HCT116 (cell line): ENCODE data around the gene CCDC89. TPM values are rescaled to one million over a fixed set of nuclear protein-coding genes. Genes with fewer than 3 reads are reported as not detected.

Experiments used
- ATAC-seq: fragments of 200-7000 bp; cut with Tn5 transposase; 2 replicates; pipeline ENCODE4 v1.9.1; 2020; ENCODE audit warnings: mild to moderate bottlenecking, moderate library complexity
- BruUV-seq: library from RNA; stranded (reverse); fragments of 400-500 nt; replicated peaks from 2 replicates; lab custom pipeline; 2021; lab: Mats Ljungman, UMichigan
- CTCF ChIA-PET: fragments of 300-600 bp; sonication (Branson Sonifier 250); formaldehyde crosslinking; loops from one replicate; lab custom pipeline; 2021; ENCODE audit warnings: antibody characterized with exemption; lab: Charles Lee
- POLR2A ChIA-PET: fragments of 300-600, 350-600 bp; sonication (Branson Sonifier 250); formaldehyde crosslinking; loops from one replicate; lab custom pipeline; 2021; ENCODE audit warnings: antibody characterized with exemption; lab: Charles Lee
- RAD21 ChIA-PET, 2 experiments: fragments of 300-600 bp; sonication (Branson Sonifier 250); formaldehyde crosslinking; loops; one replicate each; lab custom pipeline; 2023; ENCODE audit warnings: low total read pairs in 2 of 2; ENCODE audit not compliant: uncharacterized antibody in 2 of 2, unreplicated experiment in 2 of 2, low non-redundant PET in 1 of 2; lab: Charles Lee
- DNase-seq: peaks from one replicate; pipeline ENCODE4 v3.0.0-alpha.2; 2010; ENCODE audit warnings: low read depth, low spot score
- H2AFZ ChIP-seq: fragments of 200-600 bp; shearing (Covaris generic), sonication (generic); 2 replicates; pipeline ENCODE4 v1.6.1; 2017; ENCODE audit warnings: low read depth, mixed run types, mixed read lengths, antibody characterized with exemption, low read length; ENCODE audit not compliant: poor library complexity, severe bottlenecking
- H3K27ac ChIP-seq: 2 replicates; pipeline ENCODE4 v1.5.1; 2012; ENCODE audit warnings: low read depth, low read length
- H3K27me3 ChIP-seq: fragments of 200-600 bp; sonication (generic); 2 replicates; pipeline ENCODE4 v1.6.1; 2016; ENCODE audit warnings: mixed run types, low read length, mixed read lengths; ENCODE audit not compliant: insufficient read depth
- H3K36me3 ChIP-seq, 2 experiments: fragments of 200-500 bp in 1 of 2; fragments of 200-600 bp in 1 of 2; sonication (Bioruptor generic) in 1 of 2; sonication (generic) in 1 of 2; 2 replicates each; pipeline versions ENCODE4 v1.5.1 to v1.6.1; 2014 to 2016; ENCODE audit warnings: low read length in 2 of 2, inconsistent platforms in 1 of 2, mixed read lengths in 1 of 2, mixed run types in 1 of 2; ENCODE audit not compliant: insufficient read depth in 2 of 2, control insufficient read depth in 1 of 2
- H3K4me1 ChIP-seq, 2 experiments: fragments of 200-600 bp in 1 of 2; sonication (generic) in 1 of 2; 2 replicates each; pipeline versions ENCODE4 v1.5.1 to v1.6.1; 2012 to 2017; ENCODE audit warnings: low read length in 2 of 2, inconsistent platforms in 1 of 2, mild to moderate bottlenecking in 1 of 2, mixed read lengths in 1 of 2, mixed run types in 1 of 2, moderate library complexity in 1 of 2; ENCODE audit not compliant: insufficient read depth in 2 of 2, control insufficient read depth in 1 of 2
- H3K4me2 ChIP-seq: fragments of 200-600 bp; sonication (generic); 2 replicates; pipeline ENCODE4 v1.6.1; 2017; ENCODE audit warnings: mixed run types, low read length, mixed read lengths
- H3K4me3 ChIP-seq, 2 experiments: fragments of 200-600 bp in 1 of 2; sonication (generic) in 1 of 2; replicated peaks in 1 of 2; 2 replicates each; pipeline ENCODE4 v1.5.1; 2011 to 2016; ENCODE audit warnings: low read length in 2 of 2, control low read depth in 1 of 2, low read depth in 1 of 2, mild to moderate bottlenecking in 1 of 2, mixed read lengths in 1 of 2, mixed run types in 1 of 2
- H3K79me2 ChIP-seq: fragments of 200-600 bp; sonication (generic); 2 replicates; pipeline ENCODE4 v1.6.1; 2017; ENCODE audit warnings: mild to moderate bottlenecking, mixed run types, low read length, moderate library complexity, mixed read lengths; ENCODE audit not compliant: insufficient read depth
- H3K9ac ChIP-seq: fragments of 200-600 bp; sonication (generic); 2 replicates; pipeline ENCODE4 v1.6.1; 2016; ENCODE audit warnings: low read length, mixed read lengths
- H3K9me2 ChIP-seq: fragments of 200-600 bp; sonication (generic), shearing (Covaris generic); 2 replicates; pipeline ENCODE4 v1.6.1; 2017; ENCODE audit warnings: mixed run types, mild to moderate bottlenecking, moderate library complexity; ENCODE audit not compliant: insufficient read depth
- H3K9me3 ChIP-seq, 2 experiments: fragments of 200-500 bp in 1 of 2; fragments of 200-600 bp in 1 of 2; sonication (Bioruptor generic) in 1 of 2; sonication (generic) in 1 of 2; 2 replicates each; pipeline ENCODE4 v1.6.1; 2014 to 2017; ENCODE audit warnings: low read length in 2 of 2, mixed read lengths in 2 of 2, inconsistent platforms in 1 of 2, low read depth in 1 of 2, mild to moderate bottlenecking in 1 of 2, mixed run types in 1 of 2, moderate library complexity in 1 of 2; ENCODE audit not compliant: control insufficient read depth in 1 of 2, insufficient read depth in 1 of 2
- H4K20me1 ChIP-seq: fragments of 200-600 bp; sonication (generic), shearing (Covaris generic); 2 replicates; pipeline ENCODE4 v1.6.1; 2017; ENCODE audit warnings: mixed run types, mild to moderate bottlenecking, moderate library complexity; ENCODE audit not compliant: insufficient read depth
- CBX3 ChIP-seq: IDR thresholded peaks from 2 replicates; pipeline ENCODE4 v1.6.1; 2012; ENCODE audit warnings: low read depth
- CEBPB ChIP-seq: IDR thresholded peaks from 2 replicates; pipeline ENCODE4 v1.6.1; 2012; ENCODE audit warnings: low read depth
- ELF1 ChIP-seq: IDR thresholded peaks from 2 replicates; pipeline ENCODE4 v1.6.1; 2012; ENCODE audit warnings: low read depth, borderline replicate concordance
- EZH2 ChIP-seq: fragments of 200-600 bp; sonication (generic); IDR thresholded peaks from 2 replicates; pipeline ENCODE4 v1.6.1; 2017; ENCODE audit warnings: antibody characterized with exemption, mixed run types
- EZH2phosphoT487 ChIP-seq: fragments of 200-600 bp; IDR thresholded peaks from 2 replicates; pipeline ENCODE4 v1.6.1; 2018; ENCODE audit warnings: antibody characterized with exemption, borderline replicate concordance
- JUND ChIP-seq: IDR thresholded peaks from 2 replicates; pipeline ENCODE4 v1.6.1; 2012
- POLR2A ChIP-seq: IDR thresholded peaks from 2 replicates; pipeline ENCODE4 v1.7.0; 2011; ENCODE audit warnings: borderline replicate concordance; ENCODE audit not compliant: insufficient read depth, insufficient read length; ENCODE audit errors: extremely low read depth
- POLR2AphosphoS5 ChIP-seq: IDR thresholded peaks from 2 replicates; pipeline ENCODE4 v1.6.1; 2011; ENCODE audit warnings: mild to moderate bottlenecking, low read depth, low read length, moderate library complexity
- RAD21 ChIP-seq: IDR thresholded peaks from 2 replicates; pipeline ENCODE4 v1.6.1; 2012; ENCODE audit warnings: low read depth, mild to moderate bottlenecking
- SIN3A ChIP-seq: IDR thresholded peaks from 2 replicates; pipeline ENCODE4 v1.6.1; 2012; ENCODE audit warnings: low read depth
- SP1 ChIP-seq: IDR thresholded peaks from 2 replicates; pipeline ENCODE4 v1.6.1; 2012; ENCODE audit warnings: low read depth
- SRF ChIP-seq: IDR thresholded peaks from 2 replicates; pipeline ENCODE4 v1.6.1; 2012; ENCODE audit warnings: low read depth
- TCF7L2 ChIP-seq: IDR thresholded peaks from 2 replicates; pipeline ENCODE4 v1.7.0; 2011; ENCODE audit warnings: borderline replicate concordance, inconsistent platforms; ENCODE audit not compliant: insufficient read depth, insufficient read length; ENCODE audit errors: extremely low read depth
- YY1 ChIP-seq: IDR thresholded peaks from 2 replicates; pipeline ENCODE4 v1.6.1; 2011; ENCODE audit warnings: low read length, low read depth, moderate library complexity, mild to moderate bottlenecking; ENCODE audit not compliant: insufficient replicate concordance; ENCODE audit errors: extremely low read depth
- ZFX ChIP-seq: fragments of 450-650 bp; IDR thresholded peaks from 2 replicates; pipeline ENCODE4 v1.6.1; 2017
- ZNF274 ChIP-seq: fragments of 200-500 bp; sonication (Bioruptor generic); IDR thresholded peaks from 2 replicates; pipeline ENCODE4 v1.6.1; 2014; ENCODE audit warnings: mild to moderate bottlenecking, low read depth, low read length, inconsistent platforms
- intact Hi-C: fragments of 100-400 bp; cut with micrococcal nuclease; formaldehyde crosslinking; loops from 2 replicates; pipeline ENCODE4 v1.10.0; 2022
- total RNA-seq: library from RNA; stranded (reverse); gene quantifications from one replicate; pipeline ENCODE4 v1.2.1, GENCODE V29; 2021; ENCODE audit not compliant: unreplicated experiment
- TF ChIP-seq, protein P1 (sequence below), 3 experiments: fragments of 200-600 bp in 1 of 3; sonication (generic) in 1 of 3; IDR thresholded peaks in 2 of 3; conservative IDR thresholded peaks in 1 of 3; 2 replicates each; pipeline ENCODE4 v1.5.1; 2012 to 2017; ENCODE audit warnings: low read depth in 2 of 3, low read length in 2 of 3, antibody characterized with exemption in 1 of 3, borderline replicate concordance in 1 of 3, control low read depth in 1 of 3, mild to moderate bottlenecking in 1 of 3, mixed read lengths in 1 of 3, mixed run types in 1 of 3, moderate library complexity in 1 of 3; ENCODE audit not compliant: insufficient read depth in 1 of 3
- TF ChIP-seq, protein P2 (sequence below): IDR thresholded peaks from 2 replicates; pipeline ENCODE4 v1.6.1; 2012
- TF ChIP-seq, protein P3 (sequence below): IDR thresholded peaks from 2 replicates; pipeline ENCODE4 v1.6.1; 2012
- TF ChIP-seq, protein P4 (sequence below): IDR thresholded peaks from 2 replicates; pipeline ENCODE4 v1.6.1; 2012; ENCODE audit warnings: low read depth
- TF ChIP-seq, protein P5 (sequence below): IDR thresholded peaks from 2 replicates; pipeline ENCODE4 v1.6.1; 2011; ENCODE audit warnings: mild to moderate bottlenecking, low read length, moderate library complexity; ENCODE audit not compliant: insufficient replicate concordance; ENCODE audit errors: extremely low read depth

Gene CCDC89
- total RNA-seq, 1 experiment from 2014 or later, result 0.22 TPM

DNA sequence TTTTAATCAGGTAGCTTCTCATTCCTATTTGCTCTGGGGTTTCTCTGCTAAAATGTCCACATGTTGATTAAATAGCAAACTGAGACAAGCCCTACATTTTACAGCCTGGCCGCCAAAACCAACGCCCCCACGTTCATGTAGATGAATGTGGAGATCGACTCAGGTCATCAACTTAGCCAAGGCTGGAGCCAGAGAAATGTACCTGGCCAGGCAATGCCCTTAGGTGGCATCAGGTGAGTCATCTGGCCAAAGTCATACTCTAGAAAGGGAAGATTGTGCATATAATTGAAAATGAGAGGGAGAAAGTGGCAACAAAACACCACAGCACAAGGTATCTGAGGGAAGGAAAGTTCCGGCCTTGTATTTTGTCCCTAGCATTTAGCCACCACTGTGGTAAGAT lies 37.1 kb upstream of the CCDC89 start:
- no peaks in the 10 kb centered on the region for H3K9me2 ChIP-seq
- H3K36me3 ChIP-seq, result peaks cover 0 to 11% of the 10 kb centered on the region in 2 experiments; a peak in 1 of 4 replicates
- peak overlapping the region; percentile 61 for H3K4me2 ChIP-seq
- H3K79me2 ChIP-seq, result no peaks in the 10 kb centered on the region
- CTCF ChIA-PET, result no interaction called here
- intact Hi-C loops, result no loop called here
- DNase-seq (no peak), ATAC-seq (peak; percentile 39; the same call in 1 of the 2 replicates)
- no peaks in the 10 kb centered on the region for H3K27me3 ChIP-seq
- no peaks in the 10 kb centered on the region; a peak in 1 of 4 replicates for H3K9me3 ChIP-seq
- POLR2A ChIA-PET, result no interaction called here
- H3K9ac ChIP-seq, result peak overlapping the region; percentile 8; the same call in 1 of the 2 replicates
- H2AFZ ChIP-seq, result peak overlapping the region; percentile 78
- RAD21 ChIA-PET, result no interaction called here
- H3K4me1 ChIP-seq, result peaks cover 33 to 61% of the 10 kb centered on the region in 2 experiments
- no peak overlapping the region for H3K27ac ChIP-seq
- 0 out of 4 replicates have a peak overlapping the region, but pooled peaks of 1 of the 2 experiments have one; percentile 5 for H3K4me3 ChIP-seq
- H4K20me1 ChIP-seq, result no peaks in the 10 kb centered on the region
- BruUV-seq, result no TSS peak
- TF ChIP-seq, protein P1, sequence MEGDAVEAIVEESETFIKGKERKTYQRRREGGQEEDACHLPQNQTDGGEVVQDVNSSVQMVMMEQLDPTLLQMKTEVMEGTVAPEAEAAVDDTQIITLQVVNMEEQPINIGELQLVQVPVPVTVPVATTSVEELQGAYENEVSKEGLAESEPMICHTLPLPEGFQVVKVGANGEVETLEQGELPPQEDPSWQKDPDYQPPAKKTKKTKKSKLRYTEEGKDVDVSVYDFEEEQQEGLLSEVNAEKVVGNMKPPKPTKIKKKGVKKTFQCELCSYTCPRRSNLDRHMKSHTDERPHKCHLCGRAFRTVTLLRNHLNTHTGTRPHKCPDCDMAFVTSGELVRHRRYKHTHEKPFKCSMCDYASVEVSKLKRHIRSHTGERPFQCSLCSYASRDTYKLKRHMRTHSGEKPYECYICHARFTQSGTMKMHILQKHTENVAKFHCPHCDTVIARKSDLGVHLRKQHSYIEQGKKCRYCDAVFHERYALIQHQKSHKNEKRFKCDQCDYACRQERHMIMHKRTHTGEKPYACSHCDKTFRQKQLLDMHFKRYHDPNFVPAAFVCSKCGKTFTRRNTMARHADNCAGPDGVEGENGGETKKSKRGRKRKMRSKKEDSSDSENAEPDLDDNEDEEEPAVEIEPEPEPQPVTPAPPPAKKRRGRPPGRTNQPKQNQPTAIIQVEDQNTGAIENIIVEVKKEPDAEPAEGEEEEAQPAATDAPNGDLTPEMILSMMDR (IDR thresholded peaks at IDR 0.05 in 2 of 3, conservative IDR thresholded peaks at IDR 0.05 in 1 of 3; ENCODE audit: borderline replicate concordance in 1 of 3, insufficient read depth in 1 of 3, low read depth in 2 of 3, low read length in 2 of 3), result no peak
- TF ChIP-seq CBX3 (peak; percentile 65), JUND (peak; percentile 75), POLR2A (no peak), RAD21 (0 out of 2 replicates have a peak, but pooled peaks have one; percentile 5), POLR2AphosphoS5 (0 out of 2 replicates have a peak, but pooled peaks have one; percentile 26), TCF7L2 (no peak), EZH2phosphoT487 (no peak), ZNF274 (no peak), CEBPB (no peak), ZFX (no peak), ELF1 (no peak), YY1 (no peak), SP1 (peak; percentile 66), SIN3A (no peak), EZH2 (no peak), SRF (peak; percentile 67)
- TF ChIP-seq, protein P2, sequence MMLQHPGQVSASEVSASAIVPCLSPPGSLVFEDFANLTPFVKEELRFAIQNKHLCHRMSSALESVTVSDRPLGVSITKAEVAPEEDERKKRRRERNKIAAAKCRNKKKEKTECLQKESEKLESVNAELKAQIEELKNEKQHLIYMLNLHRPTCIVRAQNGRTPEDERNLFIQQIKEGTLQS, result no peak
- TF ChIP-seq, protein P3, sequence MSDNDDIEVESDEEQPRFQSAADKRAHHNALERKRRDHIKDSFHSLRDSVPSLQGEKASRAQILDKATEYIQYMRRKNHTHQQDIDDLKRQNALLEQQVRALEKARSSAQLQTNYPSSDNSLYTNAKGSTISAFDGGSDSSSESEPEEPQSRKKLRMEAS, result peak; percentile 59; the same call in 1 of the 2 replicates
- TF ChIP-seq, protein P4, sequence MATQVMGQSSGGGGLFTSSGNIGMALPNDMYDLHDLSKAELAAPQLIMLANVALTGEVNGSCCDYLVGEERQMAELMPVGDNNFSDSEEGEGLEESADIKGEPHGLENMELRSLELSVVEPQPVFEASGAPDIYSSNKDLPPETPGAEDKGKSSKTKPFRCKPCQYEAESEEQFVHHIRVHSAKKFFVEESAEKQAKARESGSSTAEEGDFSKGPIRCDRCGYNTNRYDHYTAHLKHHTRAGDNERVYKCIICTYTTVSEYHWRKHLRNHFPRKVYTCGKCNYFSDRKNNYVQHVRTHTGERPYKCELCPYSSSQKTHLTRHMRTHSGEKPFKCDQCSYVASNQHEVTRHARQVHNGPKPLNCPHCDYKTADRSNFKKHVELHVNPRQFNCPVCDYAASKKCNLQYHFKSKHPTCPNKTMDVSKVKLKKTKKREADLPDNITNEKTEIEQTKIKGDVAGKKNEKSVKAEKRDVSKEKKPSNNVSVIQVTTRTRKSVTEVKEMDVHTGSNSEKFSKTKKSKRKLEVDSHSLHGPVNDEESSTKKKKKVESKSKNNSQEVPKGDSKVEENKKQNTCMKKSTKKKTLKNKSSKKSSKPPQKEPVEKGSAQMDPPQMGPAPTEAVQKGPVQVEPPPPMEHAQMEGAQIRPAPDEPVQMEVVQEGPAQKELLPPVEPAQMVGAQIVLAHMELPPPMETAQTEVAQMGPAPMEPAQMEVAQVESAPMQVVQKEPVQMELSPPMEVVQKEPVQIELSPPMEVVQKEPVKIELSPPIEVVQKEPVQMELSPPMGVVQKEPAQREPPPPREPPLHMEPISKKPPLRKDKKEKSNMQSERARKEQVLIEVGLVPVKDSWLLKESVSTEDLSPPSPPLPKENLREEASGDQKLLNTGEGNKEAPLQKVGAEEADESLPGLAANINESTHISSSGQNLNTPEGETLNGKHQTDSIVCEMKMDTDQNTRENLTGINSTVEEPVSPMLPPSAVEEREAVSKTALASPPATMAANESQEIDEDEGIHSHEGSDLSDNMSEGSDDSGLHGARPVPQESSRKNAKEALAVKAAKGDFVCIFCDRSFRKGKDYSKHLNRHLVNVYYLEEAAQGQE, result no peak
- TF ChIP-seq, protein P5, sequence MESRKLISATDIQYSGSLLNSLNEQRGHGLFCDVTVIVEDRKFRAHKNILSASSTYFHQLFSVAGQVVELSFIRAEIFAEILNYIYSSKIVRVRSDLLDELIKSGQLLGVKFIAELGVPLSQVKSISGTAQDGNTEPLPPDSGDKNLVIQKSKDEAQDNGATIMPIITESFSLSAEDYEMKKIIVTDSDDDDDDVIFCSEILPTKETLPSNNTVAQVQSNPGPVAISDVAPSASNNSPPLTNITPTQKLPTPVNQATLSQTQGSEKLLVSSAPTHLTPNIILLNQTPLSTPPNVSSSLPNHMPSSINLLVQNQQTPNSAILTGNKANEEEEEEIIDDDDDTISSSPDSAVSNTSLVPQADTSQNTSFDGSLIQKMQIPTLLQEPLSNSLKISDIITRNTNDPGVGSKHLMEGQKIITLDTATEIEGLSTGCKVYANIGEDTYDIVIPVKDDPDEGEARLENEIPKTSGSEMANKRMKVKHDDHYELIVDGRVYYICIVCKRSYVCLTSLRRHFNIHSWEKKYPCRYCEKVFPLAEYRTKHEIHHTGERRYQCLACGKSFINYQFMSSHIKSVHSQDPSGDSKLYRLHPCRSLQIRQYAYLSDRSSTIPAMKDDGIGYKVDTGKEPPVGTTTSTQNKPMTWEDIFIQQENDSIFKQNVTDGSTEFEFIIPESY, result no peak
